ENCODE results near the gene KCNAB1.

KCNAB1 gene

DNA sequence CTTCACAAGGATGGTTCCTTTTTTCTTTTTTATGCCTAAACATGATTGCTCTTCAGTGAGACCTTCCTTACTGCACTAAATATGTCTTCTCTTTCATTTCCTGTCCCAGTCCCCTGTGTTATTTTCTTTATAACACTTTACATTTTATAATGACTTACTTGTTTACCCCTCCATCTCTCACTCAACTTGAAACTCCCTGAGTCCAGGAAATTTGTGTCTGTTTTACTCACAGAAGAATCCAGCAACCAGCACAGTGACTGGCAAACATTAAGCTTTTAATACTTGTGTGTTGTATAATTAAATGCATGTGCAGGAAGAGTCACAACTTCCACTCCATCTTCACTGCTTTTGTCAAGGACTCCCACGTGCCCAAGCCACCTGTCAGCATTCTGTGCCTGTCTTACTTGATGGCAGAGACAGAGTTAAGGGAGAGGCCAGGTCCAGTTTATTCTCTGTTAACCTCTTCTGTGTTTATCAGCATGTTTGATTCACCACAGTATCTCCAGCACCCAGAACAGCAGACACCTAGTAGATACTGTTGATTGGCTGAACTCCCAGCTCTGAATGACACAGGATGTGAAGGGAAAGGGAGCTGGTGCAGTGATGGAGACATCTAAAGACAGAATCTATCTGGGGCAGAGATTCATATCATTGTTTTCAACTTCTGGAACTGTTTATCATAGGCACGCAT is 391.8 kb downstream of the KCNAB1 start:
- DNase-seq: no peak

- DNase-seq: no peak
Measured at GRCh38 chr3:156513619-156514018, 393.2 kb downstream of the KCNAB1 start.

DNA sequence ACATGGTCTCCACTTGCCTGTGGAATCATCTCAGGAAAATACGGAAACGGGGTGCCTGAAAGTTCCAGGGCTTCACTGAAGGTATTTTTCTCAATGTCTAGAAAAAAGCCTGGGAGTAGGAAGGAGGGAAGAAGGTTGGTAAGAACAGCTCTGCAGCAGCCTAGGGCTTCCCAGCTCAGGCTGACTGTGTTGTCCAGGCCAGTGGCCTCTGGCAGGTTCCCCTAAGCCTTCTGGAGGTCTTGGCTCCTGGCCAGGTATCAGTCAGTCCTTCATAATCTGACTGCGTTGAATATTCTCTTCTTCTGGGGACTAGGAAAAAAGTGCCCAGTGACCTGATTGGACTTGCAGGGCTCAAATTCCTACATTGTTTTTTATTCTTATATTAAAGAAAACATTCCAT is 395.9 kb downstream of the KCNAB1 start:
- DNase-seq: no peak

- DNase-seq: no peak
Measured at GRCh38 chr3:156516961-156517360, 396.6 kb downstream of the KCNAB1 start.

- no peak for DNase-seq
Measured at GRCh38 chr3:156518726-156519125, 398.3 kb downstream of the KCNAB1 start.

GRCh38 chr3:156519758-156520162 is 399.4 kb downstream of the KCNAB1 start:
- no peak for DNase-seq

DNA sequence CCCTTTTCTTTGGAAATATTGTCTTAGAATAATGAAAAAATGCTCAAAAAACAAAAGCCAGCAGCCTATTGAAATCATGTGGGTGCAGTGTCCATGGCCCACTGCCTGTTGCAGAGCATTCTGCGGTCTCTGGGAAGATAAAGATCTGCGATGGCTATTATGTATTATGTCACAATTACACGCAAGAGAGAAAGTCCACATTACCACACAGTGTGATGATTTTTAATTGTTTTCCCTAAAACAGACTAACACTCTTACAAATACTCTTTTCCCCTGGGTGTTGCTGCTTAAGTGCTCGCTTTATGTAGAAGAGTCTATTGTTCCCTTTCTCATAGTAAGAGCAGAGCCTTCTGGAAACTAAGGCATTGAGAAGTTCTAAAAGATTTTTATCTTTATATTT is 402.3 kb downstream of the KCNAB1 start:
- no peak for DNase-seq

GRCh38 chr3:156525808-156526207 is 405.4 kb downstream of the KCNAB1 start:
- DNase-seq: no peak

DNA sequence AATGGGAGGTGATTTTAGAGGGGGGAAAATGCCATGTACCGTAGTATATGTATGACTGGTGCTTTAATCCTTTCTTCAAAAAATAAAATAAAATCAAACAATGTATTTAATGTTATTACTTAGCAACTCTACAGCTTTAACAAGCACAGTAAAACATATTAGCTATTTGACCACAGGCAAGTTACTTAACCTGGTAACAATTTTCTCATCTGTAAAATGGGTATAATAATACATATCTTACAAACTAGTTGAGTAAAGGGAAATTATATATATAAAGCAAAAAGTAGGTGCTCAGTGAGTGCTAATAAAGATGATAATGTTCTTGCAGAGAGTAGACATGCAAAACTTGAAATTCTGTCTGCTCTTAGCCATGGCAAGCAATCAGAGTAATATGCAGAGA is 406.7 kb downstream of the KCNAB1 start:
- DNase-seq: no peak

DNA sequence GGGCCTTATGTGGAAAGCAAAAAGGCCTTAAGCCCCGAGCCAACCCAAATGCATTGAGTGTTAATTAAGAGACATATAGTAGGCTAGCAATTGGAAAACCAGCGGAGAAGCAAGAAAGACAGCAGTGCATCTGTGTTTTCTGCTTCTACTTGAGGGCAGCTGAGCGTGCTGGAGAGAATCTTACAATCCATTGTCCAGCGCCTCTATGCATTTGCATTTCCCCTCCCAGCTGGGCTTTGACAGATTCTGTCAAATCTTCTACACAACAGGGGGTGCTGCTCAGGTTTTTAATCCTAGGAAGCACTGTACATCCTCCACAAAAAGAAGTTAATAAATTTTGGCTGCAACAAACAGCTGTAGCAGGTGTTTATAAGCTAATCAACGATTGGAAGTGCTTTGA is 410.6 kb downstream of the KCNAB1 start:
- DNase-seq: no peak

DNA sequence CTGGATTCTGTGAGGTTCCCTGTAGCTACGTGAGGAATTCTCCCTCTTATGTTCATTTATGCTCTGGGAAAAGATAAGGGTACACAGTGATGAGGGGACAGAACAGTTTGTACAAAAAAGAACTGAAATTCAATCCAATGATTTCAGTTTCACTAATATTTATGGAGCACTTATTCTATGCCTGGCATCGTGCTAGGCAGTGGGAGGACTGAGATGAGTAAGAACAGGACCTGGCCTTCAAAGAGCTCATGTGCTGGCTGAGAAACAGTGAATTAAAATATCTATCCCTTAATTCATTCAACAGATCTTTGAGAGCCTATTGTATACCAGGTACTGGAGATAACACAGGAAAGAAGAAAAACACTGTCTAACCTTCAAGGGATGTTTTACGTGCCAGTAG is 412.4 kb downstream of the KCNAB1 start:
- no peak for DNase-seq

DNA sequence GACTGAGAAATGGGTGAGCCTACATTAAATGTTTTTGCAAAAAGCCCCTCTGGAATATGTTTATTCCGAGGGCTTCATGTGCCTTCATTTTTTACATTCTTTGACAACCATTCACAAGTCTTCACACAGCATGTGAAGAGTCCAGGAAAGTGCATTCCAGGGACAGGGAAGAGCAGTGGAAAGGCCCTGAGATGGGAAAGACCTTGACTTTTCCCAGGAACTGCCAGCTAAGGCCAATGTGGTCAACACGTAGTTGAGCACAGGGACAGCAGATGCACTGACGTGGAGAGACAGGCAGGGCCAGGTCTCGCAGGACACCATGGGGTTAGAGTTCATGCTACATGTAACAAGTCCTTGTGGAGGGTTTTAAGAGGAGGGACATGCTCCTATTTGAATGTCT is 412.8 kb downstream of the KCNAB1 start:
- DNase-seq: no peak

DNA sequence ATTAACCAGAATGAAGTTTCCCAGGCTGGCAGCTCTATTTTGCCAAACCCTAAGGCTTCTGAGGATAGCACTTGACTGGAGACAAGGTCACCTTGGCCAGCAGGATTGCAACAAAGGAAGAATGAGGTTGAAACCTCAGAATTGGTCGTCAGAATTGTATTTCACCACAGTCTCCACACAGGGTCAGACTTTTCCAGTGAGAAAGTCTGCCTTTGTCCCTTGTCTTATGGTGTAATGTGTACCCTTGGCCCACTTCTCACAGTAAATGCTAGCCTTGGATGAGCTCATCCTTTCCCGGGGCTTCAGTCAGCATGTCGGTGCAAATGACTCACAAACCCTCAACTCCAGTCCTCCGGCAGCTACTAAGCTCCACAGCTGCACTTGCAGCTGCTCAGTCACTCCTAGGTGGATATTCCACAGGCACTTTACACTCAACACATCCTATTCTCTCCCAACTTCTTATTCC is 414.8 kb downstream of the KCNAB1 start:
- no peak for DNase-seq

DNA sequence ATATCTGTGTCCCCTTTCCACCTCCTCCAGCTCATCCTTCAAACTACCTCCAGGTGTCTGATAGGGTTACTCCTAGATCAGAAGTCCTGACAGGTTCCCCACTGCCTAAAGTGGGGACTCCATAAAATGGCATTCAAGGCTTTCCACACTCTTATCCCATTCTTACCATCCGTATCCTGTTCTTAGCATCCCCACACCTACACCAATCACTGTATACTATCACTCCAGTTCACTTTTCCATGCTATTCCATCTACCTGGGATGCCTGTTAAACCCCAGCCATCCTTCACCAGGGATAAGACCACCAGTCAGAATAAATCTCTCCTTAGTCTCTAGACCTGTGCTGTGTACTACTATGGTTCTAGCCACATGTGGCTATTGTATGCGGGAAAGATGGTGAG is 415.4 kb downstream of the KCNAB1 start:
- DNase-seq: no peak

DNA sequence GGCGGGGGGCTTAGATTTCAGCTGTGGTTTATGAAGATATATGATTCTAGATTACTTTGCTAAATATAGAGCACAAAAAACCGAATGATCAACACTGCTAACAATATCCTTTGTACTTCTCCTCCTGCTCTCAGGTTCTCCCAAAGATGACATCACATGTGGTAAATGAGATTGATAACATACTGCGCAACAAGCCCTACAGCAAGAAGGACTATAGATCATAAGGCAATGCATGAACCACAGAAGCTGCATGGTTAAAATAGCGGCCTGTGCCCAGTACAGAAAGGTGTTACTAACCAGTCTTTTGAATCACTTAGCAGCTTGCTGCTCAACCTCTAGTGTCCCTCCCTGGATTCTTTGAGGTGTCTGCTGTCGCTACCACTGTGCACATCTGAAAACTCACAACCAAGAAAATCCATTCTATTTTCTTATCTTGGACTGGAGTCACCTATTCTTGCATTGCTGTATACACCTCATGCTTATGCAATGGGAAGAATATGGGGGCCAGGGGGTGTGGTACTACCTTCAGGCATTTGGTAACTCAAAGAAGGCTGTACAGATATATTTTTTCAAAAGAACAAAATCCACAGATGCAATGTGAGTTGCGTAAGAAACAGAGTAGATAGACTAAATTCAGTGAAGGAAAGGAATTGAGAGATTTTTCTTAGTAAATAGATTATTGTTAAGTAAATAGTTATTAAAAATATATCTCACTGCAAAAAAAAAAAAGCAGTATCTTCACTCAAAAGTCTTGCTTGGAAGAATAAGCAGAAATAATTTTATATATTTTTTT is 416.3 kb downstream of the KCNAB1 start:
- DNase-seq: no peak

- no peak for DNase-seq
Measured at GRCh38 chr3:156539051-156539450, 418.7 kb downstream of the KCNAB1 start.

DNA sequence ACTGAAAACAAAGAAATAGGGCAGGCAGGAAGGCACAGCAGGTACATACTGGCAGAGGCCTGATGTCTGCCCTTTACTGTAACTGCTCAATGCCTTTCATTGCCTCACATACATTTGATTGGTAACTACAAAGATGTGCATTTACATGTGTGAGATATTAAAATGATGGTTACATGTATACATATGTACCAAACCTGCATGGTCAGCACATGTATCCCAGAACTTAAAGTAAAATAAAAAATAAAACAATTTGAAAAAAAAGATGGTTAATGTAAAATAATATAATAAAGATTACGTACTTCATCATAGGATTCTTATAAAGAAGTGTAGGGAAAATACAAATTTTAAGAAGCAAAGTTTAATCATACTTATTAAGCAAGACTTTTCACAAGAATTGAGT is 419.4 kb downstream of the KCNAB1 start:
- no peak for DNase-seq

DNA sequence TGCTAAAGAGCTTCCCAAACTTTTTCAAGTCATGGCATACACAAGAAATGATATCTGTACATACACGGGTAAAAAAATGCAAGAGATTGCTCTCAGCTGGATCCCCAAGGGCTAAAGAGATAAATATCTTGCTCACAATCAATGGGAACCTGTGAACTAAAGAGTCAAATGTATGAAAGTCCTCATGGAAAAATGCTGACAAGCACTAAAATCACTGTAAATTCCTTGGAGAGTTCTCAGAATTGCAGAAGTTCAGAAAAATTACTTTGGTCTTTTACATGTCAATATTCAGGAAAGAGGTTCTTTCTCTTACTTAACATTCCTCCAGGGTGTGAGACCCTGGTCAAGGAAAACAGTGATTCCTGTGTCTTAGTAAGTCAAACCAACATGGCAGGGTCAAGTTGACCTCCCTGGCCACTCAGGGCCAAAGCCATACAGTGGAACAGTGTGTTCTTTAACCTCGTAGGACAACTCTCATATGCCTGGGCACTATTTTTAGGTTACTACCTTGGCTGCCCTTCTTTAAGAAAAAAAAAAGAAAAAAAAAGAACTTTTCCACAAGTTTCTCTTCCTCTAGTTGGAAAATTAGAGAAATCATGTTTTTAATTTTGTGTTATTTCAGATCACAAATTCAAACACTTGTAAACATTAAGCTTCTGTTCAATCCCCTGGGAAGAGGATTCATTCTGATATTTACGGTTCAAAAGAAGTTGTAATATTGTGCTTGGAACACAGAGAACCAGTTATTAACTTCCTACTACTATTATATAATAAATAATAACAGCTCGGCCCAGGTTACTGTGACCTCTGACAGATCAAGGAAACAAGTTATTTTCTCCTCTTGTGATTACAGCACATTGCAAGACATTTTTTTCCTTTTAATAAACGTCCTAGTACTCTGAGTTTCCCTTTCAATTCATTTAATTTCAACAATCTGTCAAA is 422.0 kb downstream of the KCNAB1 start:
- DNase-seq: no peak

DNA sequence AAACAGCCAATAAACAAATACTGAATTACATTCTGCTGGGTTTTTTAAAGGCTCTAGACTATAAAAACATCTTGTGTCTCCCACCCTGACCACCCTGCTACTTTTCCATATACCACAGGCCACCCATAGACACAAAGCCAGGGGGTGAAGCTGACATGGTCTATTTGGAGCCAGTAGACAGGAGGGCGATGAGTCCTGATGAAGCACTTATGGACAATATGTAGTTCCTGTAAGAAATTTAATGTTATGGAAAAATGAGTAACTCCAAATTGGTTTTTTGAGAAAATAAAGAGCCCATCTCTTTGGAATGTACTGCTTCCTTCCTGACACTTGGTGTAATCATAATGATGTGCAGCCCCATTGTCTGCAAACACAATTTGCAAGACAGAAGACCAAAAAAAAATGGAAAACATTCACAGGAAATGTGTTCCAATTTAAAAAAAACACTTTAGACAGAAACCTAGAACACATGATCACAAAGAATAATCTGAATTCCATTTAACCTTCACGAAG is 422.7 kb downstream of the KCNAB1 start:
- no peak for DNase-seq

DNA sequence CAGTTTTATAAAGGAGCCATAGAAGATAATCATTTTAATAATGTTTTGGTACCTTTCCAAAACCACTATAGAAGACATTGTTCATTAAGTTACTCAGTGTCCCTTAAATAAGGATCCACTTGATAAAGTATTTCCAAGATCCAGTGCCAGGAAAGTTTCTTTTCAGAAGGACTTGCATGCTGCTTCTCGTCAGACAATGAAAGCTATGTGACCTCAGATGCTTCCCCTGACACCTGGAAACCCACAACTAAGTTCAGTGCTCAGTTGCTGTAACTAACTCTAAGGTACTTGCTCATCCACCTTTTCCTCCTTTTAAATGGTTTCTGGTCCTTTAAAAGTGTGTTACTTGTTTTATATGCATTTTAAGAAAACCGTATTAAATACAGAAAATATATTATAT is 427.3 kb downstream of the KCNAB1 start:
- no peak for DNase-seq

- DNase-seq: no peak
Measured at GRCh38 chr3:156548041-156548687, 427.8 kb downstream of the KCNAB1 start.

- no peak for DNase-seq
Measured at GRCh38 chr3:156548902-156549301, 428.5 kb downstream of the KCNAB1 start.

- DNase-seq: no peak
Measured at GRCh38 chr3:156551261-156551660, 430.9 kb downstream of the KCNAB1 start.
